ENCODE measurements around the gene KPNA3. TPM values are rescaled to one million over a fixed set of nuclear protein-coding genes. Genes with fewer than 3 reads are reported as not detected.
A peak's percentile ranks its signal among the peaks of the same experiment; 100 is the strongest.

The KPNA3 gene
- total RNA-seq, 1 experiment from 2014 or later = 14.4 TPM

DNA sequence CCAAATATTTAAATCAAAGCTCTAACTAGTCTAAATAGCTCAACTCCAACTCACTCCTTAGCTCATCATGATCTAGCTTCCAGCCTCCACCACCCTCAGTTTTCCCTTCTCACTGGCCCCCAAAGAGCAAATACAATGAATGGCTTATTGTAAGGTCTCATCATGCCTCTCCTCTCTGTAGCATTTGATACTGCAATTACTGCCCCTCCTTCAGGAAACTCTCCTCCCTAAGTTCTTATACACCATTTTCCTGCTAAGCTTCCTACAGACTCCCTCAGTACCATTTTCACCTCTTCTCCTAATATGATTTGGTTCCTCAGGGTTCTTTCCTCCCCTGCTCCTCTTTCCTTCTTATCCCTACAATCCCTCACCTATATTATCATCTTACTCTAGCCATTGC is 12.8 kb downstream of the KPNA3 start:
- Histone ChIP-seq H3K9me3 (ENCODE audit: low read length) (no peaks in the 10 kb centered on the region), H4K20me1 (ENCODE audit: low read length) (no peaks in the 10 kb centered on the region), H3K27me3 (ENCODE audit: low read length) (no peaks in the 10 kb centered on the region), H3K36me3 (ENCODE audit: low read depth, low read length) (no peaks in the 10 kb centered on the region), H3K4me2 (ENCODE audit: low read length) (no peak overlapping the region), H3K9me2 (replicated peaks; ENCODE audit: low read length) (no peaks in the 10 kb centered on the region), H2AFZ (ENCODE audit: low read length) (no peak overlapping the region), H3K9ac (ENCODE audit: low read length) (no peak overlapping the region), H3K27ac (ENCODE audit: low read length) (no peak overlapping the region), H3K4me1 (ENCODE audit: insufficient read depth, low read length) (peaks cover 10% of the 10 kb centered on the region), H3F3A (ENCODE audit: low read length, unreplicated experiment) (no peaks in the 10 kb centered on the region), H3K4me3 (ENCODE audit: low read length) (no peak overlapping the region), H3K79me2 (ENCODE audit: low read length) (peaks cover 98% of the 10 kb centered on the region)
- BruUV-seq (replicated peaks) = no TSS peak
- ATAC-seq (no peak), DNase-seq (no peak)
- intact Hi-C loops (cut with micrococcal nuclease) = no loop called here
- no peak for TF ChIP-seq EZH2phosphoT487 (IDR thresholded peaks at IDR 0.05; ENCODE audit: borderline replicate concordance, low read length)
- no peak for TF ChIP-seq EZH2 (IDR thresholded peaks at IDR 0.05; ENCODE audit: low read length, unreplicated experiment)
- TF ChIP-seq, protein P1, sequence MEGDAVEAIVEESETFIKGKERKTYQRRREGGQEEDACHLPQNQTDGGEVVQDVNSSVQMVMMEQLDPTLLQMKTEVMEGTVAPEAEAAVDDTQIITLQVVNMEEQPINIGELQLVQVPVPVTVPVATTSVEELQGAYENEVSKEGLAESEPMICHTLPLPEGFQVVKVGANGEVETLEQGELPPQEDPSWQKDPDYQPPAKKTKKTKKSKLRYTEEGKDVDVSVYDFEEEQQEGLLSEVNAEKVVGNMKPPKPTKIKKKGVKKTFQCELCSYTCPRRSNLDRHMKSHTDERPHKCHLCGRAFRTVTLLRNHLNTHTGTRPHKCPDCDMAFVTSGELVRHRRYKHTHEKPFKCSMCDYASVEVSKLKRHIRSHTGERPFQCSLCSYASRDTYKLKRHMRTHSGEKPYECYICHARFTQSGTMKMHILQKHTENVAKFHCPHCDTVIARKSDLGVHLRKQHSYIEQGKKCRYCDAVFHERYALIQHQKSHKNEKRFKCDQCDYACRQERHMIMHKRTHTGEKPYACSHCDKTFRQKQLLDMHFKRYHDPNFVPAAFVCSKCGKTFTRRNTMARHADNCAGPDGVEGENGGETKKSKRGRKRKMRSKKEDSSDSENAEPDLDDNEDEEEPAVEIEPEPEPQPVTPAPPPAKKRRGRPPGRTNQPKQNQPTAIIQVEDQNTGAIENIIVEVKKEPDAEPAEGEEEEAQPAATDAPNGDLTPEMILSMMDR (conservative IDR thresholded peaks at IDR 0.05; ENCODE audit: low read depth, low read length) = no peak
- ChIA-PET CTCF (no interaction called here), POLR2A (ENCODE audit: unreplicated experiment) (no interaction called here)

DNA sequence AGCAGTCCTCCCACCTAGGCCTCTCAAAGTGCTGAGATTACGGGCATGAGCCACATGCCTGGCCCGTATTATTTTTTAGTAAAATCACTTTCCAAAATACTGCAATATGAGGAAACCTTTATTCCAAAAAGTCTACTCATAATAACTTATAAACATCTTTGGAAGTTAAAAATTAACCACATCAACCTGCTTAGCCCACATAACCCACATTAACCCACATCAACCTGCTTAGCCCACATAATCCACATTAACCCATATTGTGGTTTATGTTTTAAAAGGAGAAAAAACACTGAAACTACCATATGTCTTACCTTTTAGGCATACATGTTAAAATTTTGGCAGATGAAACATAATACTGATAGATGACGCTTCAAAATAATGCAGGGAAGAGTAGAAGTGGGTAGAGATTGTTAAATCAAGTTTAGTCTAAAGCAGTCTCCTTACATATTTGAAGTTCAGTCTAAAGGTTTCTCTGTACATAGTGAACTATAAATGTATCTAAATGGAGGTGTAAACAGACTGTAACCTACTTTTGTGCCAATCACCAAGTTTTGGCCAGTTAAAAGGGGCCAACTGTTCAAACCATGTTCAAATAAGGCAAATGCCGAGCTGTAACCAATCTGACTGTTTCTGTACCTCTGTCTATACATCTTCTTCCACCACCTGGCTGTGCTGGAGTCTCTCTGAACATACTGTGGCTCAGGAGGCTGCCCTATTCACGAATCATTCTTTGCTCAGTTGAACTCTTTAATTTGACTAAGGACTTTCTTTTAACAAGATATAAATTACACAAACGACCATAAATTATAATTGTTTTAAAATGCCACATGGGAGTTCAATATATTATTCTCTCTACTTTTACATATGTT is 14.5 kb downstream of the KPNA3 start:
- no peak for DNase-seq
- intact Hi-C loops (cut with micrococcal nuclease) = no loop called here
- CTCF ChIA-PET = no interaction called here
- H3K9ac ChIP-seq (ENCODE audit: low read length) = no peak overlapping the region
- H4K20me1 ChIP-seq (ENCODE audit: low read length) = no peaks in the 10 kb centered on the region
- H3K27me3 ChIP-seq (ENCODE audit: low read length) = no peaks in the 10 kb centered on the region
- no peaks in the 10 kb centered on the region for H3K36me3 ChIP-seq (ENCODE audit: low read depth, low read length)
- no peak overlapping the region for H3K4me2 ChIP-seq (ENCODE audit: low read length)
- H3K4me1 ChIP-seq (ENCODE audit: insufficient read depth, low read length) = peaks cover 10% of the 10 kb centered on the region
- H2AFZ ChIP-seq (ENCODE audit: low read length) = no peak overlapping the region
- POLR2A ChIA-PET (ENCODE audit: unreplicated experiment) = no interaction called here
- H3K9me2 ChIP-seq (replicated peaks; ENCODE audit: low read length) = no peaks in the 10 kb centered on the region
- no peaks in the 10 kb centered on the region for H3K9me3 ChIP-seq (ENCODE audit: low read length)
- no peak for TF ChIP-seq EZH2phosphoT487 (IDR thresholded peaks at IDR 0.05; ENCODE audit: borderline replicate concordance, low read length)
- no peak for TF ChIP-seq EZH2 (IDR thresholded peaks at IDR 0.05; ENCODE audit: low read length, unreplicated experiment)
- TF ChIP-seq, protein P1 (conservative IDR thresholded peaks at IDR 0.05; ENCODE audit: low read depth, low read length) = no peak
- no peaks in the 10 kb centered on the region for H3F3A ChIP-seq (ENCODE audit: low read length, unreplicated experiment)
- no TSS peak for BruUV-seq (replicated peaks)
- no peak overlapping the region for H3K27ac ChIP-seq (ENCODE audit: low read length)
- no peak overlapping the region for H3K4me3 ChIP-seq (ENCODE audit: low read length)
- H3K79me2 ChIP-seq (ENCODE audit: low read length) = peaks cover 97% of the 10 kb centered on the region
- ATAC-seq = peak; percentile 46; the same call in 1 of the 2 replicates

DNA sequence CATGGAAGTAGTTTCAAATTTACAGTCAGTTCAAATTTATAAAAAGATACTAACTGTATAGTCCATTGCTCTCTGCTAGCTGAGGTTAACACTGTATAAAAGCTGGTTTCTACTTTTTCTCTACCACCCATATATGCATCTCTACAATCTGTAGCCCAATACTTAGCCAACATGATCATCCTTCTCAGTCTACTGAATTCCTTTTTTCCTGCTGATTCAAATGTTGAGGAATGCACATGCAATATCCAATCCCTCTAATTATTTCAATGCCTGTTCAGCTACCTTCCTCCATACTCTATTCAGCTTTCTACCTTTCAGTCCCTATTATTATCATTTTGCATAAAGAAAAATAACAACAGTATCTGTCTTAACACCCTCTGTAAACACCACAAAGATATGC is 15.6 kb downstream of the KPNA3 start:
- no peak for ATAC-seq
- CTCF ChIA-PET = no interaction called here
- POLR2A ChIA-PET (ENCODE audit: unreplicated experiment) = no interaction called here

More for the DNA sequence above, 15.6 kb downstream of the KPNA3 start:
- Histone ChIP-seq H3K27me3 (ENCODE audit: low read length) (no peaks in the 10 kb centered on the region), H2AFZ (ENCODE audit: low read length) (no peak overlapping the region), H3K9me3 (ENCODE audit: low read length) (no peaks in the 10 kb centered on the region), H4K20me1 (ENCODE audit: low read length) (no peaks in the 10 kb centered on the region), H3K79me2 (ENCODE audit: low read length) (peaks cover 95% of the 10 kb centered on the region), H3K4me3 (ENCODE audit: low read length) (no peak overlapping the region), H3K9me2 (replicated peaks; ENCODE audit: low read length) (no peaks in the 10 kb centered on the region), H3K4me2 (ENCODE audit: low read length) (no peak overlapping the region), H3K27ac (ENCODE audit: low read length) (no peak overlapping the region), H3F3A (ENCODE audit: low read length, unreplicated experiment) (no peaks in the 10 kb centered on the region), H3K36me3 (ENCODE audit: low read depth, low read length) (no peaks in the 10 kb centered on the region), H3K4me1 (ENCODE audit: insufficient read depth, low read length) (peaks cover 10% of the 10 kb centered on the region), H3K9ac (ENCODE audit: low read length) (no peak overlapping the region)
- DNase-seq = no peak
- BruUV-seq (replicated peaks) = no TSS peak
- intact Hi-C loops (cut with micrococcal nuclease) = no loop called here
- TF ChIP-seq, protein P1 (conservative IDR thresholded peaks at IDR 0.05; ENCODE audit: low read depth, low read length) = no peak
- TF ChIP-seq EZH2phosphoT487 (IDR thresholded peaks at IDR 0.05; ENCODE audit: borderline replicate concordance, low read length) = no peak
- TF ChIP-seq EZH2 (IDR thresholded peaks at IDR 0.05; ENCODE audit: low read length, unreplicated experiment) = no peak
